HFFc6 (cell line): ENCODE results near the gene RALBP1. TPM values are rescaled to one million over a fixed set of nuclear protein-coding genes. Genes with fewer than 3 reads are reported as not detected.

ENCODE experiments used
- DNase-seq: peaks from one replicate; pipeline ENCODE4 v3.0.0-alpha.2; 2018
- H3K27ac Mint-ChIP-seq: 2 replicates; pipeline ENCODE4 v1.8.0; 2020; ENCODE audit warnings: mild to moderate bottlenecking, mixed read lengths
- H3K27me3 Mint-ChIP-seq: 2 replicates; pipeline ENCODE4 v1.8.0; 2021; ENCODE audit warnings: mild to moderate bottlenecking, moderate library complexity, mixed read lengths; ENCODE audit not compliant: insufficient read depth
- H3K36me3 Mint-ChIP-seq: 2 replicates; pipeline ENCODE4 v1.8.0; 2021; ENCODE audit warnings: low read depth, mixed read lengths
- H3K4me1 Mint-ChIP-seq: 2 replicates; pipeline ENCODE4 v1.8.0; 2020; ENCODE audit warnings: low read depth, mixed read lengths
- H3K4me3 Mint-ChIP-seq: 2 replicates; pipeline ENCODE4 v1.8.0; 2020; ENCODE audit warnings: mild to moderate bottlenecking, moderate library complexity, mixed read lengths
- H3K9me3 Mint-ChIP-seq: 2 replicates; pipeline ENCODE4 v1.8.0; 2020; ENCODE audit warnings: mild to moderate bottlenecking, mixed read lengths
- CTCF ChIP-seq: fragments of 200-600 bp; sonication (generic); IDR thresholded peaks from 2 replicates; pipeline ENCODE4 v1.5.0; 2021; ENCODE audit warnings: antibody characterized with exemption, mild to moderate bottlenecking
- total RNA-seq, 6 experiments: library from RNA; stranded (reverse); fragmentation: NEBNext Ultra II Directional; extraction: Animal tissue kit (Norgen Biotek cat#: 25700); gene quantifications; 2 replicates in 1 of 6; 3 replicates in 5 of 6; pipeline ENCODE4 v1.2.3, GENCODE V29; 2021

Gene RALBP1
- total RNA-seq, 6 experiments from 2014 or later = 56.9 to 62.8 (median 59.0) TPM

- H3K27ac Mint-ChIP-seq = no peak overlapping the region
- TF ChIP-seq CTCF = no peak
- H3K9me3 Mint-ChIP-seq = no peaks in the 10 kb centered on the region
- H3K4me3 Mint-ChIP-seq = no peak overlapping the region
- no peaks in the 10 kb centered on the region; the same call in 1 of the 2 replicates for H3K4me1 Mint-ChIP-seq
- no peaks in the 10 kb centered on the region; the same call in none of the 2 replicates for H3K27me3 Mint-ChIP-seq
- H3K36me3 Mint-ChIP-seq = peaks cover 66% of the 10 kb centered on the region
- no peak for DNase-seq
Observed at GRCh38 chr18:9557250-9557943, 82.1 kb downstream of the RALBP1 start.

- Mint-ChIP-seq H3K4me3 (no peak overlapping the region), H3K27ac (no peak overlapping the region), H3K27me3 (no peaks in the 10 kb centered on the region; the same call in none of the 2 replicates), H3K9me3 (no peaks in the 10 kb centered on the region), H3K4me1 (no peaks in the 10 kb centered on the region; the same call in 1 of the 2 replicates), H3K36me3 (peaks cover 65% of the 10 kb centered on the region)
- no peak for DNase-seq
- no peak for TF ChIP-seq CTCF
Observed at GRCh38 chr18:9558387-9559064, 83.2 kb downstream of the RALBP1 start.

- no peak overlapping the region for H3K27ac Mint-ChIP-seq
- no peaks in the 10 kb centered on the region; the same call in 1 of the 2 replicates for H3K4me1 Mint-ChIP-seq
- H3K36me3 Mint-ChIP-seq = peaks cover 65% of the 10 kb centered on the region
- DNase-seq = no peak
- no peak for TF ChIP-seq CTCF
- no peaks in the 10 kb centered on the region for H3K9me3 Mint-ChIP-seq
- no peak overlapping the region for H3K4me3 Mint-ChIP-seq
- no peaks in the 10 kb centered on the region; the same call in none of the 2 replicates for H3K27me3 Mint-ChIP-seq
Observed at GRCh38 chr18:9559253-9559652, 83.9 kb downstream of the RALBP1 start.

- H3K4me3 Mint-ChIP-seq = no peak overlapping the region
- no peak overlapping the region for H3K27ac Mint-ChIP-seq
- no peak for DNase-seq
- TF ChIP-seq CTCF = no peak
- H3K4me1 Mint-ChIP-seq = no peaks in the 10 kb centered on the region; the same call in 1 of the 2 replicates
- no peaks in the 10 kb centered on the region for H3K9me3 Mint-ChIP-seq
- peaks cover 48% of the 10 kb centered on the region for H3K36me3 Mint-ChIP-seq
- H3K27me3 Mint-ChIP-seq = no peaks in the 10 kb centered on the region; the same call in none of the 2 replicates
Observed at GRCh38 chr18:9561759-9562158, 86.4 kb downstream of the RALBP1 start.

- Mint-ChIP-seq H3K27ac (no peak overlapping the region), H3K4me3 (no peak overlapping the region), H3K9me3 (no peaks in the 10 kb centered on the region), H3K27me3 (no peaks in the 10 kb centered on the region; the same call in none of the 2 replicates), H3K36me3 (peaks cover 48% of the 10 kb centered on the region), H3K4me1 (no peaks in the 10 kb centered on the region; the same call in 1 of the 2 replicates)
- DNase-seq = no peak
- no peak for TF ChIP-seq CTCF
Observed at GRCh38 chr18:9562584-9562983, 87.3 kb downstream of the RALBP1 start.
